Stomach (tissue), 4 donors: ENCODE measurements around the gene ZGLP1.
A peak's percentile ranks its signal among the peaks of the same experiment; 100 is the strongest.

Experiments
- CTCF ChIP-seq, 7 experiments: fragments of 450-650 bp in 4 of 7; fragments of 200-600 bp in 3 of 7; sonication (generic) in 3 of 7; IDR thresholded peaks; one replicate each; pipeline ENCODE4 v1.5.1; 2016 to 2019; ENCODE audit warnings: antibody characterized with exemption in 7 of 7, control low read depth in 2 of 7, mild to moderate bottlenecking in 1 of 7
- POLR2AphosphoS5 ChIP-seq, 3 donors: sonication (generic); formaldehyde crosslinking; IDR thresholded peaks; one replicate each; pipeline ENCODE4 v1.6.1; 2016; ENCODE audit warnings: antibody characterized with exemption in 3 of 3

GRCh38 chr19:10268071-10268470 lies 41.5 kb downstream of the ZGLP1 start:
- TF ChIP-seq CTCF (IDR thresholded peaks at IDR 0.05) (no peak), POLR2AphosphoS5 (IDR thresholded peaks at IDR 0.05) (peak in 1 of 3 donors; percentile 12)
